GM12878 (cell line): Measurements from ENCODE around the gene CLIP3. TPM values are rescaled to one million over a fixed set of nuclear protein-coding genes. Genes with fewer than 3 reads are reported as not detected.

Source experiments
- BRCA1 ChIP-seq: IDR thresholded peaks from 2 replicates; pipeline ENCODE4 v1.6.1; 2011; ENCODE audit warnings: low read depth, low read length, improper control_type of control experiment
- CBFB ChIP-seq: IDR thresholded peaks from 2 replicates; pipeline ENCODE4 v1.6.1; 2016; ENCODE audit warnings: antibody characterized with exemption, low read depth
- CHD2 ChIP-seq: IDR thresholded peaks from 2 replicates; pipeline ENCODE4 v1.6.1; 2011; ENCODE audit warnings: low read depth, low read length, improper control_type of control experiment, borderline replicate concordance
- CREM ChIP-seq: IDR thresholded peaks from 2 replicates; pipeline ENCODE4 v1.6.1; 2014; ENCODE audit warnings: antibody characterized with exemption, low read depth
- EED ChIP-seq: sonication (generic); IDR thresholded peaks from 2 replicates; pipeline ENCODE4 v1.6.1; 2016; ENCODE audit warnings: antibody characterized with exemption, low read depth
- FOS ChIP-seq: IDR thresholded peaks from 3 replicates; pipeline ENCODE4 v1.6.1; 2011; ENCODE audit warnings: borderline replicate concordance; ENCODE audit not compliant: insufficient read length; ENCODE audit errors: extremely low read depth
- FOXM1 ChIP-seq: IDR thresholded peaks from 2 replicates; pipeline ENCODE4 v1.6.1; 2012; ENCODE audit warnings: low read depth, mild to moderate bottlenecking, inconsistent platforms, low read length, moderate library complexity
- GABPA ChIP-seq: IDR thresholded peaks from 2 replicates; pipeline ENCODE4 v1.6.1; 2014; ENCODE audit warnings: antibody characterized with exemption, low read depth, mild to moderate bottlenecking, inconsistent platforms
- GATAD2B ChIP-seq: fragments of 450-650 bp; conservative IDR thresholded peaks from 2 replicates; pipeline ENCODE4 v1.6.1; 2017; ENCODE audit warnings: low read depth, mild to moderate bottlenecking, moderate library complexity
- HCFC1 ChIP-seq: fragments of 150-350 bp; IDR thresholded peaks from 2 replicates; pipeline ENCODE4 v1.6.1; 2014; ENCODE audit warnings: low read length
- IKZF1 ChIP-seq: fragments of 450-650 bp; conservative IDR thresholded peaks from 2 replicates; pipeline ENCODE4 v1.6.1; 2017; ENCODE audit warnings: antibody characterized with exemption, mild to moderate bottlenecking
- MEF2B ChIP-seq: fragments of 450-650 bp; IDR thresholded peaks from 2 replicates; pipeline ENCODE4 v1.6.1; 2018; ENCODE audit warnings: mild to moderate bottlenecking, moderate library complexity; ENCODE audit not compliant: partially characterized antibody, poor library complexity, severe bottlenecking
- NFYB ChIP-seq: IDR thresholded peaks from 2 replicates; pipeline ENCODE4 v1.6.1; 2011; ENCODE audit warnings: low read depth, mild to moderate bottlenecking, low read length, improper control_type of control experiment, moderate library complexity; ENCODE audit not compliant: insufficient read depth
- NR2F1 ChIP-seq: fragments of 450-650 bp; conservative IDR thresholded peaks from 2 replicates; pipeline ENCODE4 v1.6.1; 2017; ENCODE audit warnings: mild to moderate bottlenecking
- PKNOX1 ChIP-seq: fragments of 450-650 bp; IDR thresholded peaks from 2 replicates; pipeline ENCODE4 v1.6.1; 2016; ENCODE audit warnings: mild to moderate bottlenecking
- PML ChIP-seq: IDR thresholded peaks from 2 replicates; pipeline ENCODE4 v1.6.1; 2012; ENCODE audit warnings: low read length, inconsistent platforms
- POLR2AphosphoS5 ChIP-seq: IDR thresholded peaks from 2 replicates; pipeline ENCODE4 v1.6.1; 2011; ENCODE audit warnings: mild to moderate bottlenecking, low read length, inconsistent platforms
- RBBP5 ChIP-seq: fragments of 200-600 bp; sonication (generic); conservative IDR thresholded peaks from 2 replicates; pipeline ENCODE4 v1.6.1; 2016
- SMARCA5 ChIP-seq: fragments of 450-650 bp; IDR thresholded peaks from 2 replicates; pipeline ENCODE4 v1.6.1; 2017; ENCODE audit warnings: mild to moderate bottlenecking
- SRF ChIP-seq, 2 experiments: IDR thresholded peaks; 2 replicates each; pipeline ENCODE4 v1.6.1; 2011; ENCODE audit warnings: low read depth in 2 of 2, low read length in 2 of 2, mild to moderate bottlenecking in 1 of 2, moderate library complexity in 1 of 2
- TAF1 ChIP-seq: IDR thresholded peaks from 2 replicates; pipeline ENCODE4 v1.6.1; 2011; ENCODE audit warnings: mild to moderate bottlenecking, low read depth, low read length, borderline replicate concordance
- TCF12 ChIP-seq: IDR thresholded peaks from 2 replicates; pipeline ENCODE4 v1.6.1; 2011; ENCODE audit warnings: low read depth, mild to moderate bottlenecking, low read length
- WRNIP1 ChIP-seq: IDR thresholded peaks from 2 replicates; pipeline ENCODE4 v1.6.1; 2011; ENCODE audit warnings: low read depth, low read length, improper control_type of control experiment, borderline replicate concordance
- ZNF207 ChIP-seq: fragments of 450-650 bp; IDR thresholded peaks from 2 replicates; pipeline ENCODE4 v1.6.1; 2014; ENCODE audit warnings: antibody characterized with exemption, mild to moderate bottlenecking, borderline replicate concordance
- polyA plus RNA-seq, 11 experiments: library from polyadenylated mRNA; depleted of rRNA in 4 of 11; unstranded in 6 of 11; stranded (reverse) in 5 of 11; fragments of >200 nt; fragmentation: Nextera tagmentation in 4 of 11; fragmentation: Illumina TruSeq in 1 of 11; extraction: Ambion mirVana in 4 of 11; extraction: Trizol in 1 of 11; gene quantifications; 1 replicate in 1 of 11; 2 replicates in 10 of 11; pipeline versions ENCODE4 v1.2.1 to v1.2.3, GENCODE V29; 2011 to 2016; ENCODE audit warnings: inconsistent platforms in 2 of 11, missing spikeins in 2 of 11, low read depth in 1 of 11
- total RNA-seq, 4 experiments: library from RNA; depleted of rRNA in 3 of 4; stranded (reverse); fragments of >200 nt in 3 of 4; fragmentation: Illumina TruSeq in 1 of 4; extraction: Trizol in 1 of 4; gene quantifications; 2 replicates each; pipeline versions ENCODE4 v1.2.1 to v1.2.3, GENCODE V29; 2013 to 2021
- TF ChIP-seq, protein P1 (sequence below): fragments of 450-650 bp; IDR thresholded peaks from 2 replicates; pipeline ENCODE4 v1.6.1; 2017; ENCODE audit warnings: antibody characterized with exemption, mild to moderate bottlenecking, moderate library complexity
- TF ChIP-seq, protein P2 (sequence below): fragments of 450-650 bp; conservative IDR thresholded peaks from 2 replicates; pipeline ENCODE4 v1.6.1; 2017; ENCODE audit warnings: mild to moderate bottlenecking, moderate library complexity

The CLIP3 gene
- total and polyA plus RNA-seq, 10 of the 15 experiments (the other 5 are each of a cell fraction or from before 2014, with no cell fraction given), result 0.09 to 2.7 (median 0.45) TPM; not detected in 1

GRCh38 chr19:36014012-36014924 is 18.4 kb downstream of the CLIP3 start, which contains the start of gene ALKBH6 (continued):
- TF ChIP-seq, protein P1, sequence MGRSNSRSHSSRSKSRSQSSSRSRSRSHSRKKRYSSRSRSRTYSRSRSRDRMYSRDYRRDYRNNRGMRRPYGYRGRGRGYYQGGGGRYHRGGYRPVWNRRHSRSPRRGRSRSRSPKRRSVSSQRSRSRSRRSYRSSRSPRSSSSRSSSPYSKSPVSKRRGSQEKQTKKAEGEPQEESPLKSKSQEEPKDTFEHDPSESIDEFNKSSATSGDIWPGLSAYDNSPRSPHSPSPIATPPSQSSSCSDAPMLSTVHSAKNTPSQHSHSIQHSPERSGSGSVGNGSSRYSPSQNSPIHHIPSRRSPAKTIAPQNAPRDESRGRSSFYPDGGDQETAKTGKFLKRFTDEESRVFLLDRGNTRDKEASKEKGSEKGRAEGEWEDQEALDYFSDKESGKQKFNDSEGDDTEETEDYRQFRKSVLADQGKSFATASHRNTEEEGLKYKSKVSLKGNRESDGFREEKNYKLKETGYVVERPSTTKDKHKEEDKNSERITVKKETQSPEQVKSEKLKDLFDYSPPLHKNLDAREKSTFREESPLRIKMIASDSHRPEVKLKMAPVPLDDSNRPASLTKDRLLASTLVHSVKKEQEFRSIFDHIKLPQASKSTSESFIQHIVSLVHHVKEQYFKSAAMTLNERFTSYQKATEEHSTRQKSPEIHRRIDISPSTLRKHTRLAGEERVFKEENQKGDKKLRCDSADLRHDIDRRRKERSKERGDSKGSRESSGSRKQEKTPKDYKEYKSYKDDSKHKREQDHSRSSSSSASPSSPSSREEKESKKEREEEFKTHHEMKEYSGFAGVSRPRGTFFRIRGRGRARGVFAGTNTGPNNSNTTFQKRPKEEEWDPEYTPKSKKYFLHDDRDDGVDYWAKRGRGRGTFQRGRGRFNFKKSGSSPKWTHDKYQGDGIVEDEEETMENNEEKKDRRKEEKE, result no peak
- no peak for TF ChIP-seq RBBP5
- TF ChIP-seq MEF2B, result peak; percentile 15
- TF ChIP-seq PML, result peak; percentile 57; the same call in 1 of the 2 replicates
- TF ChIP-seq FOXM1, result no peak
- 0 out of 2 replicates have a peak, but pooled peaks have one; percentile 34 for TF ChIP-seq TCF12
- peak; percentile 29; the same call in 1 of the 2 replicates for TF ChIP-seq CBFB
- no peak for TF ChIP-seq ZNF207
- TF ChIP-seq SMARCA5, result no peak
- no peak for TF ChIP-seq WRNIP1
- TF ChIP-seq FOS, result peak; percentile 62
- peak; percentile 94 for TF ChIP-seq NFYB
- TF ChIP-seq GABPA, result peak; percentile 77
- TF ChIP-seq, protein P2, sequence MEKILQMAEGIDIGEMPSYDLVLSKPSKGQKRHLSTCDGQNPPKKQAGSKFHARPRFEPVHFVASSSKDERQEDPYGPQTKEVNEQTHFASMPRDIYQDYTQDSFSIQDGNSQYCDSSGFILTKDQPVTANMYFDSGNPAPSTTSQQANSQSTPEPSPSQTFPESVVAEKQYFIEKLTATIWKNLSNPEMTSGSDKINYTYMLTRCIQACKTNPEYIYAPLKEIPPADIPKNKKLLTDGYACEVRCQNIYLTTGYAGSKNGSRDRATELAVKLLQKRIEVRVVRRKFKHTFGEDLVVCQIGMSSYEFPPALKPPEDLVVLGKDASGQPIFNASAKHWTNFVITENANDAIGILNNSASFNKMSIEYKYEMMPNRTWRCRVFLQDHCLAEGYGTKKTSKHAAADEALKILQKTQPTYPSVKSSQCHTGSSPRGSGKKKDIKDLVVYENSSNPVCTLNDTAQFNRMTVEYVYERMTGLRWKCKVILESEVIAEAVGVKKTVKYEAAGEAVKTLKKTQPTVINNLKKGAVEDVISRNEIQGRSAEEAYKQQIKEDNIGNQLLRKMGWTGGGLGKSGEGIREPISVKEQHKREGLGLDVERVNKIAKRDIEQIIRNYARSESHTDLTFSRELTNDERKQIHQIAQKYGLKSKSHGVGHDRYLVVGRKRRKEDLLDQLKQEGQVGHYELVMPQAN, result peak; percentile 88
- peak; percentile 34; the same call in 1 of the 2 replicates for TF ChIP-seq HCFC1
- peak in 1 of 2 experiments; percentile 35; a peak in 1 of 4 replicates for TF ChIP-seq SRF (IDR thresholded peaks at IDR 0.05; ENCODE audit: low read depth in 2 of 2, low read length in 2 of 2)
- TF ChIP-seq EED, result peak; percentile 51; the same call in 1 of the 2 replicates
- peak; percentile 87; the same call in 1 of the 2 replicates for TF ChIP-seq PKNOX1
- 0 out of 2 replicates have a peak, but pooled peaks have one; percentile 46 for TF ChIP-seq NR2F1
- TF ChIP-seq POLR2AphosphoS5, result peak; percentile 70
- TF ChIP-seq GATAD2B, result 0 out of 2 replicates have a peak, but pooled peaks have one; percentile 26
- no peak for TF ChIP-seq BRCA1
- peak; percentile 74 for TF ChIP-seq CREM
- TF ChIP-seq IKZF1, result peak; percentile 90
- TF ChIP-seq CHD2, result peak; percentile 96
- TF ChIP-seq TAF1, result peak; percentile 72
